PC-9 (cell line): ENCODE data around the gene TSC22D3. TPM values are rescaled to one million over a fixed set of nuclear protein-coding genes. Genes with fewer than 3 reads are reported as not detected.

Experiments used
- BruUV-seq: library from RNA; stranded (reverse); fragments of 400-500 nt; replicated peaks from 2 replicates; lab custom pipeline; 2021; lab: Mats Ljungman, UMichigan
- CTCF ChIA-PET: fragments of 300-600 bp; sonication (Branson Sonifier 250); formaldehyde crosslinking; loops from one replicate; lab custom pipeline; 2022; ENCODE audit warnings: antibody characterized with exemption; lab: Charles Lee
- POLR2A ChIA-PET: fragments of 300-600 bp; sonication (Branson Sonifier 250); formaldehyde crosslinking; loops from one replicate; lab custom pipeline; 2022; ENCODE audit warnings: antibody characterized with exemption; ENCODE audit not compliant: unreplicated experiment; lab: Charles Lee
- DNase-seq, 2 experiments: peaks; one replicate each; pipeline versions ENCODE4 v3.0.0 to v3.0.0-alpha.2; 2015 to 2022; ENCODE audit warnings: mixed read lengths in 1 of 2
- H2AFZ ChIP-seq: fragments of 200-600 bp; sonication (generic); 2 replicates; pipeline ENCODE4 v1.8.1; 2017; ENCODE audit warnings: antibody characterized with exemption
- H3F3A ChIP-seq: fragments of 200-600 bp; sonication (generic); 2 replicates; pipeline ENCODE4 v1.8.1; 2017; ENCODE audit warnings: antibody characterized with exemption, mild to moderate bottlenecking, low read depth; ENCODE audit not compliant: insufficient read depth
- H3K27ac ChIP-seq: fragments of 200-600 bp; sonication (generic); 2 replicates; pipeline ENCODE4 v1.6.1; 2016; ENCODE audit warnings: mixed run types
- H3K27me3 ChIP-seq: fragments of 200-600 bp; sonication (generic); 2 replicates; pipeline ENCODE4 v1.6.1; 2016; ENCODE audit warnings: low read depth, mixed run types; ENCODE audit not compliant: insufficient read depth
- H3K36me3 ChIP-seq: fragments of 200-600 bp; sonication (generic); 2 replicates; pipeline ENCODE4 v1.6.1; 2016; ENCODE audit warnings: low read depth, mixed run types
- H3K4me1 ChIP-seq: fragments of 200-600 bp; sonication (generic); replicated peaks from 2 replicates; pipeline ENCODE4 v1.6.1; 2016; ENCODE audit warnings: mixed run types; ENCODE audit not compliant: insufficient read depth
- H3K4me2 ChIP-seq: fragments of 200-600 bp; sonication (generic); 2 replicates; pipeline ENCODE4 v1.6.1; 2017; ENCODE audit warnings: mixed run types
- H3K4me3 ChIP-seq: fragments of 200-600 bp; sonication (generic); 2 replicates; pipeline ENCODE4 v1.6.1; 2016; ENCODE audit warnings: mixed run types
- H3K79me2 ChIP-seq: fragments of 200-600 bp; sonication (generic); 2 replicates; pipeline ENCODE4 v1.6.1; 2017; ENCODE audit warnings: low read depth, mixed run types
- H3K9me2 ChIP-seq: fragments of 200-600 bp; sonication (generic); 2 replicates; pipeline ENCODE4 v1.8.1; 2017; ENCODE audit warnings: mild to moderate bottlenecking; ENCODE audit not compliant: insufficient read depth
- H3K9me3 ChIP-seq: fragments of 200-600 bp; sonication (generic); 2 replicates; pipeline ENCODE4 v1.8.1; 2016; ENCODE audit warnings: low read depth; ENCODE audit not compliant: insufficient read depth
- H4K20me1 ChIP-seq: fragments of 200-600 bp; sonication (generic); 2 replicates; pipeline ENCODE4 v1.8.1; 2017; ENCODE audit not compliant: insufficient read depth
- CTCF ChIP-seq: fragments of 200-600 bp; sonication (generic); conservative IDR thresholded peaks from 2 replicates; pipeline ENCODE4 v1.6.1; 2017; ENCODE audit warnings: mixed run types, antibody characterized with exemption, mild to moderate bottlenecking, moderate library complexity
- EZH2 ChIP-seq: fragments of 200-600 bp; sonication (generic); IDR thresholded peaks from 2 replicates; pipeline ENCODE4 v1.8.0; 2017; ENCODE audit warnings: antibody characterized with exemption, low read depth
- intact Hi-C: fragments of 100-400 bp; cut with micrococcal nuclease; formaldehyde crosslinking; loops from one replicate; pipeline ENCODE4 v1.10.0; 2022; ENCODE audit not compliant: unreplicated experiment
- total RNA-seq: library from RNA; stranded (reverse); gene quantifications from 2 replicates; pipeline ENCODE4 v1.2.3, GENCODE V29; 2021

TSC22D3 gene
- total RNA-seq, 1 experiment from 2014 or later, result 43.9 TPM

GRCh38 chrX:107675365-107675654, 100.3 kb downstream of the TSC22D3 start:
- H2AFZ ChIP-seq, result no peak overlapping the region
- H3K27ac ChIP-seq, result no peak overlapping the region
- no peaks in the 10 kb centered on the region for H3K9me3 ChIP-seq
- peaks cover 19% of the 10 kb centered on the region for H3K79me2 ChIP-seq
- ChIA-PET CTCF (interaction anchor here (2.2 kb wide), 1 partner anchor 44 kb away, joined by 7 read pairs; no protein-coding TSS in a partner anchor), POLR2A (no interaction called here)
- H3K27me3 ChIP-seq, result no peaks in the 10 kb centered on the region
- intact Hi-C loops, result no loop called here
- H4K20me1 ChIP-seq, result no peaks in the 10 kb centered on the region
- H3K9me2 ChIP-seq, result no peaks in the 10 kb centered on the region
- H3K36me3 ChIP-seq, result no peaks in the 10 kb centered on the region
- peak in 1 of 2 experiments; percentile 6 for DNase-seq
- peak overlapping the region; percentile 86 for H3K4me3 ChIP-seq
- TF ChIP-seq EZH2 (no peak), CTCF (no peak)
- peak overlapping the region; percentile 88 for H3K4me2 ChIP-seq
- H3K4me1 ChIP-seq, result peaks cover 44% of the 10 kb centered on the region
- BruUV-seq, result no TSS peak
- H3F3A ChIP-seq, result peaks cover 25% of the 10 kb centered on the region

GRCh38 chrX:107674480-107675364, 100.9 kb downstream of the TSC22D3 start:
- Histone ChIP-seq H3K27ac (no peak overlapping the region), H3F3A (peaks cover 25% of the 10 kb centered on the region), H3K4me1 (peaks cover 44% of the 10 kb centered on the region), H3K4me2 (peak overlapping the region; percentile 88), H3K27me3 (no peaks in the 10 kb centered on the region), H4K20me1 (no peaks in the 10 kb centered on the region), H3K4me3 (no peak overlapping the region), H3K79me2 (peaks cover 19% of the 10 kb centered on the region), H3K9me3 (no peaks in the 10 kb centered on the region), H3K9me2 (no peaks in the 10 kb centered on the region), H2AFZ (no peak overlapping the region), H3K36me3 (no peaks in the 10 kb centered on the region)
- ChIA-PET POLR2A (interaction anchor here (0.7 to 1.0 kb wide), 3 partner anchors 20 to 43 kb away, joined by 5 to 11 read pairs (median 6); no protein-coding TSS in a partner anchor), CTCF (interaction anchor here (2.1 to 2.9 kb wide), 4 partner anchors 42 to 103 kb away, joined by 7 to 21 read pairs (median 20); partner anchors contain the start of genes NCBP2L and TSC22D3)
- peak; percentile 19 to 39 for DNase-seq
- no TSS peak for BruUV-seq
- TF ChIP-seq CTCF (no peak), EZH2 (no peak)
- intact Hi-C loops, result no loop called here

GRCh38 chrX:107673933-107674479, 101.6 kb downstream of the TSC22D3 start:
- H3K27ac ChIP-seq, result no peak overlapping the region
- peak overlapping the region; percentile 88 for H3K4me2 ChIP-seq
- peaks cover 49% of the 10 kb centered on the region for H3K4me1 ChIP-seq
- intact Hi-C loops, result loop anchor here (1.0 kb wide), 2 partner anchors 43 to 101 kb away; partner anchors contain the start of gene TSC22D3
- H3K36me3 ChIP-seq, result no peaks in the 10 kb centered on the region
- ChIA-PET CTCF (interaction anchor here (0.7 to 2.9 kb wide), 5 partner anchors 19 to 104 kb away, joined by 4 to 21 read pairs (median 19); partner anchors contain the start of genes NCBP2L and TSC22D3), POLR2A (interaction anchor here (0.7 to 1.0 kb wide), 3 partner anchors 19 to 44 kb away, joined by 5 to 11 read pairs (median 6); no protein-coding TSS in a partner anchor)
- H3K4me3 ChIP-seq, result no peak overlapping the region
- peaks cover 25% of the 10 kb centered on the region for H3F3A ChIP-seq
- no peak for TF ChIP-seq EZH2
- no peak for TF ChIP-seq CTCF
- no peaks in the 10 kb centered on the region for H3K27me3 ChIP-seq
- H3K9me3 ChIP-seq, result no peaks in the 10 kb centered on the region
- no TSS peak for BruUV-seq
- H2AFZ ChIP-seq, result no peak overlapping the region
- DNase-seq, result peak; percentile 32 to 75
- H4K20me1 ChIP-seq, result no peaks in the 10 kb centered on the region
- no peaks in the 10 kb centered on the region for H3K9me2 ChIP-seq
- peaks cover 19% of the 10 kb centered on the region for H3K79me2 ChIP-seq
